PFSK-1 (cell line): ENCODE measurements around the gene FHL1.

Experiments used
- FOXP2 ChIP-seq: optimal IDR thresholded peaks from 2 replicates; pipeline ENCODE3; 2011; ENCODE audit warnings: borderline replicate concordance, control low read depth, inconsistent platforms; ENCODE audit not compliant: insufficient read depth; ENCODE audit errors: extremely low read length, extremely low read depth
- POLR2AphosphoS5 ChIP-seq: IDR thresholded peaks from 2 replicates; pipeline ENCODE4 v1.6.1; 2012; ENCODE audit warnings: low read depth, mild to moderate bottlenecking, control low read depth, low read length, moderate library complexity
- SIN3A ChIP-seq: IDR thresholded peaks from 2 replicates; pipeline ENCODE4 v1.6.1; 2012; ENCODE audit warnings: mild to moderate bottlenecking, low read length, moderate library complexity, borderline replicate concordance; ENCODE audit not compliant: insufficient read depth
- TAF1 ChIP-seq: IDR thresholded peaks from 2 replicates; pipeline ENCODE4 v1.6.1; 2012; ENCODE audit warnings: low read length, control low read depth, borderline replicate concordance; ENCODE audit not compliant: insufficient read depth
- TF ChIP-seq, protein P1 (sequence below), 2 experiments: IDR thresholded peaks; 2 replicates each; pipeline versions ENCODE4 v1.6.1 to v1.8.0; 2011 to 2012; ENCODE audit warnings: low read depth in 2 of 2, low read length in 2 of 2, control low read depth in 1 of 2, inconsistent platforms in 1 of 2, mild to moderate bottlenecking in 1 of 2, moderate library complexity in 1 of 2; ENCODE audit not compliant: insufficient read depth in 1 of 2

The FHL1 gene

DNA sequence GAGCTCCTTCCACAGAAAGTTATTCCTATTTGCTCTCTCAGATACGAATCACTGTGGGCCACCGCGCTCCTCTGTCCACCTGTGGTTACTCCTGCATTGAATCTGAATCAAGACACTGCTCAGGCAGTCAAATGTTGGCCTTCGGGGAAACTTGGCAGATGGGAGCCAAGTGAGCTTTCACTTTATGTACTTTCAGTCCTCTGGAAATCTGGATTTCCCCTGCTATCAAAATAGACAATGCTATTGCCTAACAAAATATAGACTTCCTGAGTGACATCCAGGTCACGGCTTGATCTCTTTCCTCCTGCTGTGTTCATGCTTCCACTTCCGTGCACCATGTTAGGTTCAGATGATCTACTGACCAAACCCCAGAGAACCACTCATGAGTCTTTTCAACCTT is 43.8 kb downstream of the FHL1 start:
- no peak for TF ChIP-seq FOXP2
- no peak for TF ChIP-seq SIN3A
- no peak for TF ChIP-seq POLR2AphosphoS5
- no peak for TF ChIP-seq TAF1
- TF ChIP-seq, protein P1, sequence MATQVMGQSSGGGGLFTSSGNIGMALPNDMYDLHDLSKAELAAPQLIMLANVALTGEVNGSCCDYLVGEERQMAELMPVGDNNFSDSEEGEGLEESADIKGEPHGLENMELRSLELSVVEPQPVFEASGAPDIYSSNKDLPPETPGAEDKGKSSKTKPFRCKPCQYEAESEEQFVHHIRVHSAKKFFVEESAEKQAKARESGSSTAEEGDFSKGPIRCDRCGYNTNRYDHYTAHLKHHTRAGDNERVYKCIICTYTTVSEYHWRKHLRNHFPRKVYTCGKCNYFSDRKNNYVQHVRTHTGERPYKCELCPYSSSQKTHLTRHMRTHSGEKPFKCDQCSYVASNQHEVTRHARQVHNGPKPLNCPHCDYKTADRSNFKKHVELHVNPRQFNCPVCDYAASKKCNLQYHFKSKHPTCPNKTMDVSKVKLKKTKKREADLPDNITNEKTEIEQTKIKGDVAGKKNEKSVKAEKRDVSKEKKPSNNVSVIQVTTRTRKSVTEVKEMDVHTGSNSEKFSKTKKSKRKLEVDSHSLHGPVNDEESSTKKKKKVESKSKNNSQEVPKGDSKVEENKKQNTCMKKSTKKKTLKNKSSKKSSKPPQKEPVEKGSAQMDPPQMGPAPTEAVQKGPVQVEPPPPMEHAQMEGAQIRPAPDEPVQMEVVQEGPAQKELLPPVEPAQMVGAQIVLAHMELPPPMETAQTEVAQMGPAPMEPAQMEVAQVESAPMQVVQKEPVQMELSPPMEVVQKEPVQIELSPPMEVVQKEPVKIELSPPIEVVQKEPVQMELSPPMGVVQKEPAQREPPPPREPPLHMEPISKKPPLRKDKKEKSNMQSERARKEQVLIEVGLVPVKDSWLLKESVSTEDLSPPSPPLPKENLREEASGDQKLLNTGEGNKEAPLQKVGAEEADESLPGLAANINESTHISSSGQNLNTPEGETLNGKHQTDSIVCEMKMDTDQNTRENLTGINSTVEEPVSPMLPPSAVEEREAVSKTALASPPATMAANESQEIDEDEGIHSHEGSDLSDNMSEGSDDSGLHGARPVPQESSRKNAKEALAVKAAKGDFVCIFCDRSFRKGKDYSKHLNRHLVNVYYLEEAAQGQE (IDR thresholded peaks at IDR 0.05; ENCODE audit: insufficient read depth in 1 of 2, low read depth in 2 of 2, low read length in 2 of 2) = no peak

DNA sequence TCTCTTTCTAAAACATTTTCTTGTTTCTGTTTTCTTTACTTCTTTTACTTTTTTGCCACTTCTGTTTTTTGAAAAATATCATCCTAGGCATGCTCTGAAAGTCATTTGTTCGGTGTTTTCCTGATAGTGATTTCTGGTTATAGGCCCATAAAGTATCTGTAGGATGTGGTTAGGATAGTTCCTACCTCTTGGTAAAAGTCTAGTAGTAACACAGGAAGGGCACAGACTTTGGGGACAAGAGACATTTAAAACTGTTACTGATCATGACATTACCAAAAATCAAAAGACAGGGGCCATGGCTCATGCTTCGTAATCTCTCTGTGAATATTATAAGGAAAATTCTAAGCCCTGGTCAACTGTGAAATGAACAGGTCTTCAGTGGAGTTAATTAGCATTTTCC is 44.8 kb downstream of the FHL1 start:
- no peak for TF ChIP-seq FOXP2
- TF ChIP-seq, protein P1 (IDR thresholded peaks at IDR 0.05; ENCODE audit: insufficient read depth in 1 of 2, low read depth in 2 of 2, low read length in 2 of 2) = no peak
- TF ChIP-seq SIN3A = no peak
- TF ChIP-seq TAF1 = no peak
- TF ChIP-seq POLR2AphosphoS5 = no peak

DNA sequence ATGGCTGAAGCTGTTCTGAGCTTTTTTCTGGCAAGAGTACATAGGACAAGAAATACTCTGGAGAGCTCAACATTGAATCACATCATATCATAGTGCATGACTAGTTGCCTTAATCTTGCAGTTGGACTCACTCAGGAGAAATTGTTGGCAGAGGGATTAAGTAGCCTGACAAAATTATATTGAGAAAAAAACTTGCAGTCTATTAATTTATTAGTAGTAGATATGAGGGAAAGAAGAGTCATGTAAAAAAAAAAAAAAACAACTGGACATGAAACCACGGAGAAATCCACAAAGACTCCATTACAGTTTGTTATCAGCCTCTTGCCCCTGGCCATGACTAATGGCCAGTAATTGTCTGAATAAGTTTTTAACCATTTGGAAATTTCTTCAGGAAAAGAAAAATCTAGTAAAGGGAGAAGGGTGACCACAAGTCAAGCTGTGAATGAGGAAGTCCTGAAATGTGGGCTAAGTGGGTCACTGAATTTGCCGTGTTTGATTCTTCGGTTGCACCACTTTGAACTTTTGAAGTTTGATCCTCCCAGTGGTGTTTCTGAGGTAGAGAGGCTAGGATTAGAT is 45.6 kb downstream of the FHL1 start:
- no peak for TF ChIP-seq TAF1
- no peak for TF ChIP-seq SIN3A
- TF ChIP-seq, protein P1 (IDR thresholded peaks at IDR 0.05; ENCODE audit: insufficient read depth in 1 of 2, low read depth in 2 of 2, low read length in 2 of 2) = no peak
- no peak for TF ChIP-seq FOXP2
- TF ChIP-seq POLR2AphosphoS5 = no peak

DNA sequence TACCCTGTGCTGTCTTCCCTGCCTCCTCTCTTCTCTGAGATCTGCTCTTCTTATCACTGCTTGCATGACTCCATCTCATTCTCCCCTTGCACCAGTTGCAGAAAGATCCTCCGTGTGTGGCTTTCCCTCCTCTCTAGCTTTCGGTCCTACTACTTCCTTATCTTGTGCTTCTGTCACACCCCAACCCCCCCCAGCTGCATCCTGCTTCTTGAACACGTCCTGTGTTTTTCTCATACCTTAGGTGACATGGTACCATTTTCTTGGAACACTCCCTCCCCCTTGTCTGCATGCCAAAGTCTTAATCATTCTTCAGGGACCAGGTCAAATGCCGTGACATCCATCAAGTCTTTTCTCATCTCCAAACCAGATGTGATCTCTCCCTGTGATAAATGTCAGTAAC is 46.4 kb downstream of the FHL1 start:
- TF ChIP-seq SIN3A (no peak), FOXP2 (no peak), TAF1 (no peak), POLR2AphosphoS5 (no peak)
- TF ChIP-seq, protein P1 (IDR thresholded peaks at IDR 0.05; ENCODE audit: insufficient read depth in 1 of 2, low read depth in 2 of 2, low read length in 2 of 2) = no peak

DNA sequence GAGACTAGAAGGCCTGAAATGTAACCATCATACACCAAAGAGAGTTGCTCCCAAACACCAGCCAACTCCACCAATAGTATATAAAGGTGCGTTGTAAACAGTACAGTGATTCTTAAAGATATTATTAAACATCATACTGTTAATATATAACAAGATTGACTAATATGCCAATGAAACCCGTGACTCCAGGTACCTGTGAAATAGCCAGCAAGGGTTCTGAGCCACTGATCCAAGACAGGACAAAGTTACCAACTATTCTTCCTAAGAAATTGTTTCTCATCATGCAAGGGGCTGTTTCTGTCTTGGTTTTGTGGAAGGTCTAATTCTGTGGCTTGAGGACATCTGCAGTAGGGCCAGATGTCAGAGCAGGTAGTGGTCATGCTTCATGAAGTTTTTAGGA is 47.2 kb downstream of the FHL1 start:
- TF ChIP-seq FOXP2 (no peak), TAF1 (no peak), POLR2AphosphoS5 (no peak)
- TF ChIP-seq, protein P1 (IDR thresholded peaks at IDR 0.05; ENCODE audit: insufficient read depth in 1 of 2, low read depth in 2 of 2, low read length in 2 of 2) = no peak
